ENCODE measurements around the gene GREM1. TPM values are rescaled to one million over a fixed set of nuclear protein-coding genes. Genes with fewer than 3 reads are reported as not detected.

GREM1 gene
- total and polyA plus RNA-seq, 12 donors, result 0.08 to 1.0 (median 0.69) TPM; not detected in 1

DNA sequence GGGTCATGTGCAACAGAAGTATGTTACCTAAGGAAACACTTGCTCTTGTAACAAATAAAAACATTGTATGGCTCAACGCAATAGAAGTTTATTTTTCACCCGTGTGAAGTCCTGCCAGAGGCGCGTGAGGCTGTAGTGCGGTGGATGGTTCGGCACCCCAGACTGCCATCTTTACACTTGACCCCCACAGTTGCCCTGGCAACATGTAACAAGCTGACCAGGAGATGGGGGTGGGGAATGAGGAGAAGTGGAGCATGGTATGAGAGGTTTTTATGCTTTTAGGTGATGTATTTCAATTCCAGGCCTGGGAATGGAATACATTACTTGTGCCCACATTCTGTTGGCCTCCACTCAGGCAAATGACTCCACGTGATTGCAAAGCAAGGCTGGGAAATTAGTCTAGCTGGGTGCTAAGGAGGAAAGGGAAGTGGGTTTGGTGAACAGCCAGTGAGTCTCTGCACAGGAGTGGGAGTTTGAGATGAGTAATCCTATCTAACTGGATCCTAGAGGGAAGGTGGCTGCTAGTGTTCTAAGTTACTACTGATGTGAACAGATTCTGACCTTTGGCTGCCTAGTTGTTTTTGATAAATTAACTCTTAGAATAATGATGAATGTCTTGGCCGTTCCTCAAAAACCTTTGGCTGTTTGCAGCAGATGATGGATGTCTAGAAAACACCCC, 33.8 kb upstream of the GREM1 start:
- peaks cover 3 to 10% of the 10 kb centered on the region in 2 donors for H3K4me1 ChIP-seq (replicated peaks in 1 of 2)
- TF ChIP-seq, protein P1, sequence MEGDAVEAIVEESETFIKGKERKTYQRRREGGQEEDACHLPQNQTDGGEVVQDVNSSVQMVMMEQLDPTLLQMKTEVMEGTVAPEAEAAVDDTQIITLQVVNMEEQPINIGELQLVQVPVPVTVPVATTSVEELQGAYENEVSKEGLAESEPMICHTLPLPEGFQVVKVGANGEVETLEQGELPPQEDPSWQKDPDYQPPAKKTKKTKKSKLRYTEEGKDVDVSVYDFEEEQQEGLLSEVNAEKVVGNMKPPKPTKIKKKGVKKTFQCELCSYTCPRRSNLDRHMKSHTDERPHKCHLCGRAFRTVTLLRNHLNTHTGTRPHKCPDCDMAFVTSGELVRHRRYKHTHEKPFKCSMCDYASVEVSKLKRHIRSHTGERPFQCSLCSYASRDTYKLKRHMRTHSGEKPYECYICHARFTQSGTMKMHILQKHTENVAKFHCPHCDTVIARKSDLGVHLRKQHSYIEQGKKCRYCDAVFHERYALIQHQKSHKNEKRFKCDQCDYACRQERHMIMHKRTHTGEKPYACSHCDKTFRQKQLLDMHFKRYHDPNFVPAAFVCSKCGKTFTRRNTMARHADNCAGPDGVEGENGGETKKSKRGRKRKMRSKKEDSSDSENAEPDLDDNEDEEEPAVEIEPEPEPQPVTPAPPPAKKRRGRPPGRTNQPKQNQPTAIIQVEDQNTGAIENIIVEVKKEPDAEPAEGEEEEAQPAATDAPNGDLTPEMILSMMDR (IDR thresholded peaks at IDR 0.05), result no peak
- TF ChIP-seq POLR2A (IDR thresholded peaks at IDR 0.05), result no peak
- H3K27me3 ChIP-seq, result no peaks in the 10 kb centered on the region
- no peak overlapping the region for H3K27ac ChIP-seq
- WGBS, 4 donors, result 78 to 87% (median 83%) methylated on average over 8 of the region's 8 CpGs
- H3K36me3 ChIP-seq (replicated peaks in 1 of 2), result no peaks in the 10 kb centered on the region
- H3K4me3 ChIP-seq, result no peak overlapping the region
- no peaks in the 10 kb centered on the region for H3K9me3 ChIP-seq (replicated peaks in 1 of 3)
- peak in 3 of 7 donors; percentile 7 to 18 (median 16) for DNase-seq
- intact Hi-C loops (cut with DNase I), result no loop called here

DNA sequence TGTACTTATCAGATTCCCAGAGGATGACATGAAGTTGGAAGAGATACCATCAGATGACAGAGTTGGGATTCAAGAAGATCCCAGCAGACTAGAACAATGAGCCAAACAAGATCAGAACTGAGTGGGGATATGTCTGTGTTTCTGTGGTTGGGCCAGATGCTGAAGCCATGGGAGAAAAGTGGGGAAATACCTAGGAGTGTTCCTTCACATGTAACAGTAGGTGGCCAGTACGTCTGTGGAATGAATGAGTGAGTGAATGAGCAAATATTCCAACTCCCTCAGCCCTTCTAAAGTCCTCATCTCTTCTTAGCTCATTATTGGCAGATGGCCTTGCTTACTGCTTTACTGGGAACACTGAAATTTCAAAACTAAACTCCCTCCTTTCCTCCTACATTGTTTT, 32.2 kb upstream of the GREM1 start:
- TF ChIP-seq POLR2A (IDR thresholded peaks at IDR 0.05), result no peak
- TF ChIP-seq, protein P1 (IDR thresholded peaks at IDR 0.05), result no peak
- WGBS, 4 donors, result 70 to 88% (median 81%) methylated on average over 1 of the region's 1 CpG
- DNase-seq, result no peak
- H3K4me1 ChIP-seq (replicated peaks in 1 of 2), result peaks cover 3 to 10% of the 10 kb centered on the region in 2 donors
- intact Hi-C loops (cut with DNase I), result no loop called here
- no peaks in the 10 kb centered on the region for H3K9me3 ChIP-seq (replicated peaks in 1 of 3)
- H3K27me3 ChIP-seq, result no peaks in the 10 kb centered on the region
- H3K36me3 ChIP-seq (replicated peaks in 1 of 2), result no peaks in the 10 kb centered on the region
- H3K27ac ChIP-seq, result no peak overlapping the region
- no peak overlapping the region for H3K4me3 ChIP-seq

DNA sequence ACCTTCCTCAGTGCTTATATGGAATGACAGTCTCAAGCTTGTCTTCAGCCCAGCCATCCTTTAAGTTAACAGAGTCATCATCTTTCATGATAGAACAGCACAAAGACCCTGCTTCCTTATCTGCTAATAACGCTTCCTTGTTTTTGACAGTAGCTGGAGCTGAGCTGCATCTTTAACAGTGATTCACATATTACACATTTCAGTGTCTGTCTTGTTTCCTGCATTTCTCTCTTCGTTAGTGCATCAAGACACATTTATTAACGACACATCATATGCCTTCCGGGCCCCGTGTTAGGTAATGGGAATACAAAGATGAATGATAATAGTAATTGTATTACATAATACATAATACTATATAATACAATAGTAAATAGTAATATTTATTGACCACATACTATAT, 30.2 kb upstream of the GREM1 start:
- Histone ChIP-seq H3K36me3 (replicated peaks in 1 of 2) (no peaks in the 10 kb centered on the region), H3K27ac (no peak overlapping the region), H3K9me3 (replicated peaks in 1 of 3) (no peaks in the 10 kb centered on the region), H3K4me3 (no peak overlapping the region), H3K27me3 (no peaks in the 10 kb centered on the region), H3K4me1 (replicated peaks in 1 of 2) (peaks cover 0 to 6% of the 10 kb centered on the region in 2 donors)
- TF ChIP-seq POLR2A (IDR thresholded peaks at IDR 0.05), result no peak
- TF ChIP-seq, protein P1 (IDR thresholded peaks at IDR 0.05), result no peak
- 67 to 85% (median 78%) methylated on average over 5 of the region's 5 CpGs for WGBS, 4 donors
- no peak for DNase-seq
- intact Hi-C loops (cut with DNase I), result no loop called here

DNA sequence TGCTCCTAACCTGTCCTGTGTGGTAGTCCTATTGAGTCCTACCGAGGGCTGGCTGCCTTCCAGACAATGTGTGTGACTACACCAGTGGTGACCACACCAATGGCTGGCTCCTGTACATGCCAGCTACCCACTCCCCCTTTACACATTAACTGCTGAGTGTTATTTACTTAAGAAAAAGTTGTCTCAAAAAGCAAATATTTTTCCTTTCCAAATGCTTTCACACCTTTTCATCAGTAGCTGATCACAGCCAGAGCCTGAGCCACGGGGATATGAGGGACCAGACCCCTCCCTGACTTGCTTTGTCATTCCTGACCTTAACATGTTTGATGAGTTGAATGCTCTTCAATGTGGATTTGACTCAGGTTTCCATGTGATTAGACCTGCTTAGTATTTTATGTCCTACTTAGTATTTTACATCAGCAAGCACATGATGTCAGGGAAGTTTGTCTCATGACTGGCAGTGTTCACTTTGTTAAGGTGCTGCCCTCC, 29.6 kb upstream of the GREM1 start:
- DNase-seq, result no peak
- intact Hi-C loops (cut with DNase I), result no loop called here
- Histone ChIP-seq H3K4me3 (no peak overlapping the region), H3K27me3 (no peaks in the 10 kb centered on the region), H3K36me3 (replicated peaks in 1 of 2) (no peaks in the 10 kb centered on the region), H3K27ac (no peak overlapping the region), H3K4me1 (replicated peaks in 1 of 2) (no peaks in the 10 kb centered on the region), H3K9me3 (replicated peaks in 1 of 3) (no peaks in the 10 kb centered on the region)
- TF ChIP-seq POLR2A (IDR thresholded peaks at IDR 0.05), result no peak
- TF ChIP-seq, protein P1 (IDR thresholded peaks at IDR 0.05), result no peak
- 46 to 72% (median 55%) methylated on average over 2 of the region's 2 CpGs for WGBS, 4 donors

Measured in adrenal gland (tissue), 12 donors.